Naive thymus-derived CD8-positive, alpha-beta T cell (primary cell): ENCODE data around the gene TRAF3. TPM values are rescaled to one million over a fixed set of nuclear protein-coding genes. Genes with fewer than 3 reads are reported as not detected.

Source experiments
- ATAC-seq, 2 donors: fragments of 150-1000 bp; cut with Tn5 transposase in 1 of 2; sonication (Bioruptor Pico), chemical (Tn5 transposase) in 1 of 2; 1 replicate in 1 of 2; 2 replicates in 1 of 2; pipeline ENCODE4 v1.10.0; 2021; ENCODE audit warnings: mild to moderate bottlenecking in 2 of 2, moderate library complexity in 2 of 2
- POLR2A ChIA-PET: fragments of 350-600 bp; sonication (Branson Sonifier 250); formaldehyde crosslinking; loops from one replicate; lab custom pipeline; 2021; ENCODE audit warnings: antibody characterized with exemption; lab: Charles Lee
- DNase-seq, 10 donors: peaks; one replicate each; pipeline versions ENCODE4 v3.0.0 to v3.0.0-alpha.2; 2020 to 2022
- H3K27ac Mint-ChIP-seq, 10 donors: one replicate each; pipeline ENCODE4 v1.8.0; 2020 to 2022; ENCODE audit warnings: mild to moderate bottlenecking in 10 of 10, mixed read lengths in 10 of 10, moderate library complexity in 4 of 10, inconsistent platforms in 1 of 10
- H3K27me3 Mint-ChIP-seq, 5 donors: one replicate each; pipeline ENCODE4 v1.8.0; 2021 to 2022; ENCODE audit warnings: mixed read lengths in 5 of 5
- H3K36me3 Mint-ChIP-seq, 3 donors: one replicate each; pipeline ENCODE4 v1.8.0; 2020 to 2022; ENCODE audit warnings: mixed read lengths in 3 of 3, mild to moderate bottlenecking in 2 of 3, inconsistent platforms in 1 of 3
- H3K4me1 Mint-ChIP-seq, 4 donors: one replicate each; pipeline ENCODE4 v1.8.0; 2021 to 2022; ENCODE audit warnings: mixed read lengths in 4 of 4
- H3K4me3 Mint-ChIP-seq, 10 donors: one replicate each; pipeline ENCODE4 v1.8.0; 2020 to 2022; ENCODE audit warnings: mild to moderate bottlenecking in 10 of 10, mixed read lengths in 10 of 10, moderate library complexity in 6 of 10, inconsistent platforms in 1 of 10
- H3K9me3 Mint-ChIP-seq, 9 donors: one replicate each; pipeline ENCODE4 v1.8.0; 2020 to 2022; ENCODE audit warnings: mixed read lengths in 9 of 9, mild to moderate bottlenecking in 3 of 9, inconsistent platforms in 1 of 9, moderate library complexity in 1 of 9
- polyA plus RNA-seq, 3 donors: library from polyadenylated mRNA; unstranded; fragments of 300-500 nt; fragmentation: Illumina TruSeq; gene quantifications; one replicate each; pipeline ENCODE4 v1.2.3, GENCODE V29; 2021
- total RNA-seq, 8 experiments: library from RNA in 2 of 8; stranded (reverse) in 2 of 8; gene quantifications; one replicate each; pipeline ENCODE4 v1.2.3 and lab custom pipeline; 2021 to 2026

TRAF3 gene
- total and polyA plus RNA-seq, 5 experiments from 2014 or later, result 13.3 to 45.2 (median 18.5) TPM

DNA sequence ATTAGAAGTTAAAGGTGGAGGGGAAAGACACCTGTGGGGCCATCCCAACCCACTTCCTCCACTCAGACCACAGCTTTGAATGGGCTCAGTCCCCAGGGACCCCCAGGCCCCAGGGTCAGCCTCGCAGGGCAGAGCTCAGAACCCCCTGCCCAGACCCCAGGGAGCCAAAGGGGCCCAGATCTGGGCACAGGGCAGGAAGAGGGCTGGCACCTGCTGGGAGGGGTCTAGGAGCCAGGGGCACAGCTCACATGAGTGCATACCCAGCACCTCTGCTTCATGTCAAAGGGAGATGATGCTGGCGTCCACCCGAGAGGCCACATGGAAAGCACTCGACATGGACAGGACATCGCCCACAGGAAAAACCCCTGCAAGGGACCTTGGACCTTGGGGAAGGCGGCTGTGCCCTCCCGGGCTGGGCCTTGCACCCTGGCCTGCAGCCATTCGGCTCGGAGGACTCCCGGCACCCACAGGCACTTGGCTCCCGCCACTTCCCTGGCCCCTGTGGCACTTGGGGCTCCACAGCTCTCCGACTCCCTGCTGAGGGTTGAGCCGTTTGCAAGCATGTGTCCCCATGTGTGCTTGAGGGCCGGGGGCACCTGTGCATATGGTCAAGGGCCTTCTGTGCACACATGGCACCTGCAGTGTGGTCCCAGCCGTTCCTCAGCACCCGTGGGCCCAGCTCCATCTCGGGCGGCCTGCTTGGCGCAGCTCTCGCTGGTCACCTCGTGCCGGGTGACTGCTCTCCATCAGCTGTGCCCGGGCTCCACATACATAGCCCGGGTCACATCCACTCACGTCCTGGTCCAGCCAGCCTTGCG lies 137.4 kb downstream of the TRAF3 start:
- Mint-ChIP-seq H3K4me3 (no peak overlapping the region), H3K27me3 (no peaks in the 10 kb centered on the region), H3K9me3 (no peaks in the 10 kb centered on the region), H3K4me1 (peaks cover 0 to 9% (median 0%) of the 10 kb centered on the region in 4 donors), H3K36me3 (peaks cover 0 to 3% (median 0%) of the 10 kb centered on the region in 3 donors), H3K27ac (peak overlapping the region in 1 of 10 donors; percentile 18)
- no peak for DNase-seq
- no peak for ATAC-seq
- POLR2A ChIA-PET, result interaction anchor here (0.5 to 0.6 kb wide), 2 partner anchors 10 to 182 kb away, joined by 4 read pairs; no protein-coding TSS in a partner anchor

GRCh38 chr14:102915292-102916110 lies 138.3 kb downstream of the TRAF3 start:
- H3K9me3 Mint-ChIP-seq, result no peaks in the 10 kb centered on the region
- no peaks in the 10 kb centered on the region for H3K27me3 Mint-ChIP-seq
- POLR2A ChIA-PET, result interaction anchor here (0.6 to 0.7 kb wide), 2 partner anchors 183 to 221 kb away, joined by 3 to 4 read pairs; no protein-coding TSS in a partner anchor
- H3K27ac Mint-ChIP-seq, result peak overlapping the region in 3 of 10 donors; percentile 29 to 68 (median 37)
- no peak for DNase-seq
- peaks cover 0 to 3% (median 0%) of the 10 kb centered on the region in 3 donors for H3K36me3 Mint-ChIP-seq
- peaks cover 0 to 9% (median 0%) of the 10 kb centered on the region in 4 donors for H3K4me1 Mint-ChIP-seq
- ATAC-seq, result no peak
- no peak overlapping the region for H3K4me3 Mint-ChIP-seq

- POLR2A ChIA-PET, result no interaction called here
- peaks cover 0 to 9% (median 0%) of the 10 kb centered on the region in 4 donors for H3K4me1 Mint-ChIP-seq
- H3K27ac Mint-ChIP-seq, result peak overlapping the region in 7 of 10 donors; percentile 8 to 76 (median 57)
Measured at GRCh38 chr14:102916347-102917055, 139.3 kb downstream of the TRAF3 start.

DNA sequence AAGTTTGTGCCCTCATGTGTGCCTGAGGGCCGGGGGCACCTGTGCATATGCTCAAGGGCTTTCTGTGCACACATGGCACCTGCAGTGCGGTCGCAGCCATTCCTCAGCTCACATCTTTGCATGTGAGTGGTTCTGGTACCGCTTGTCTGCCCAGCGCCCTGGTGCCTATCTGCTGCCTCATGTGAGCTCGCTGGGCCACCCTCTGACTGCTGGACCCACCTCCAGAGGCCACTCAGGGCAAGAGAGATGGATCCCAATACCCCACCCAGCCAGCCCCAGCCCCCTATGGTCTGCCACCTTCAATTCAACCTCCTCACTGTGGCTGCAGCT lies 139.8 kb downstream of the TRAF3 start:
- ATAC-seq, result no peak
- H3K27me3 Mint-ChIP-seq, result no peaks in the 10 kb centered on the region
- peaks cover 0 to 9% (median 0%) of the 10 kb centered on the region in 4 donors for H3K4me1 Mint-ChIP-seq
- no peak overlapping the region for H3K4me3 Mint-ChIP-seq
- H3K36me3 Mint-ChIP-seq, result no peaks in the 10 kb centered on the region
- H3K27ac Mint-ChIP-seq, result peak overlapping the region in 4 of 10 donors; percentile 33 to 76 (median 58)
- DNase-seq, result no peak
- POLR2A ChIA-PET, result no interaction called here
- no peaks in the 10 kb centered on the region for H3K9me3 Mint-ChIP-seq

More at GRCh38 chr14:102916347-102917055, 139.3 kb downstream of the TRAF3 start:
- DNase-seq (no peak), ATAC-seq (no peak)
- H3K27me3 Mint-ChIP-seq, result no peaks in the 10 kb centered on the region
- H3K4me3 Mint-ChIP-seq, result no peak overlapping the region
- no peaks in the 10 kb centered on the region for H3K9me3 Mint-ChIP-seq
- no peaks in the 10 kb centered on the region for H3K36me3 Mint-ChIP-seq

GRCh38 chr14:102917469-102918211 lies 140.4 kb downstream of the TRAF3 start:
- Mint-ChIP-seq H3K27ac (peak overlapping the region in 6 of 10 donors; percentile 21 to 76 (median 48)), H3K4me1 (peaks cover 0 to 9% (median 0%) of the 10 kb centered on the region in 4 donors), H3K27me3 (no peaks in the 10 kb centered on the region), H3K9me3 (no peaks in the 10 kb centered on the region), H3K4me3 (no peak overlapping the region), H3K36me3 (no peaks in the 10 kb centered on the region)
- peak; percentile 62 to 68 for ATAC-seq
- peak; percentile 28 to 79 (median 58) for DNase-seq
- POLR2A ChIA-PET, result no interaction called here

- POLR2A ChIA-PET, result no interaction called here
- H3K36me3 Mint-ChIP-seq, result no peaks in the 10 kb centered on the region
- no peak overlapping the region for H3K27ac Mint-ChIP-seq
- peaks cover 2 to 12% (median 4%) of the 10 kb centered on the region in 4 donors for H3K4me1 Mint-ChIP-seq
- ATAC-seq (no peak), DNase-seq (no peak)
- no peak overlapping the region for H3K4me3 Mint-ChIP-seq
- H3K9me3 Mint-ChIP-seq, result no peaks in the 10 kb centered on the region
- H3K27me3 Mint-ChIP-seq, result peaks cover 0 to 1% (median 0%) of the 10 kb centered on the region in 5 donors
Measured at GRCh38 chr14:102918438-102918837, 141.2 kb downstream of the TRAF3 start.

DNA sequence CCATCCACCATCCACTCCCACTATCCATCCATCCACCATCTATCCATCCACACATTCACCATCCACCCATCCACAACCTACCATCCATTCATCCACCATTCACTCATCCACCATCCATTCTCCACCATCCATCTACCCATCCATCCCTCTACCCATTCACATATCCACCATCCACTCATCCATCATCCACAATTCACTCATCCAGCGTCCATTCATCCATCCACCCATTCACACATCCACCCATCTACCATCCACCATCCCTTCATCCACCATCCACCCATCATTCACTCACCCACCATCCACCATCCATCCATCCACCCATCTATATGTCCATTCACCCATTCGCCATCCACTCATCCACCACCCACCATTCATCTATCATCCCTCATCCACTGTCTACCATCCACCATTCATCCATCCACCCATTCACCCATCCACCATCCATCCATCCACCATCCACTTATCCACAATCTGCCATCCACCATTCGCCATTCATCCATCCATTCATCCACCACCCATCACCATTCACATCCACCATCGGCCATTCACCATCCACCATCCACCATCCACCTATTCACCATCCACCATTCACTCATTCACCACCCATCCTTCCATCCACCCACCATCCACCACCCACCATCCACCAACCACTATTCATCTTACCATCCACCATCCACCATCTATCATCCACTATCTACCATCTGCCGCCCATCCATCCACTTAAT lies 143.2 kb downstream of the TRAF3 start:
- no peak for ATAC-seq
- peaks cover 4 to 21% (median 9%) of the 10 kb centered on the region in 4 donors for H3K4me1 Mint-ChIP-seq
- DNase-seq, result no peak
- no peak overlapping the region for H3K4me3 Mint-ChIP-seq
- H3K9me3 Mint-ChIP-seq, result no peaks in the 10 kb centered on the region
- peaks cover 0 to 9% (median under 1%) of the 10 kb centered on the region in 5 donors for H3K27me3 Mint-ChIP-seq
- no peak overlapping the region for H3K27ac Mint-ChIP-seq
- no peaks in the 10 kb centered on the region for H3K36me3 Mint-ChIP-seq
- POLR2A ChIA-PET, result no interaction called here

GRCh38 chr14:102920998-102921304 lies 143.7 kb downstream of the TRAF3 start:
- ATAC-seq, result no peak
- Mint-ChIP-seq H3K27me3 (peaks cover 2 to 13% (median 5%) of the 10 kb centered on the region in 5 donors), H3K4me3 (no peak overlapping the region), H3K4me1 (peaks cover 4 to 22% (median 11%) of the 10 kb centered on the region in 4 donors), H3K27ac (no peak overlapping the region), H3K9me3 (no peaks in the 10 kb centered on the region), H3K36me3 (no peaks in the 10 kb centered on the region)
- POLR2A ChIA-PET, result no interaction called here
- DNase-seq, result no peak

- DNase-seq (no peak), ATAC-seq (peak in 1 of 2 donors; percentile 28)
- Mint-ChIP-seq H3K4me3 (peak within 1 kb of the TSS in 9 of 10 donors; percentile 52 to 75 (median 65)), H3K9me3 (no peaks in the 10 kb centered on the region), H3K27ac (peak within 1 kb of the TSS in 1 of 10 donors; percentile 29), H3K4me1 (peaks cover 4 to 19% (median 12%) of the 10 kb centered on the region in 4 donors), H3K27me3 (peaks cover 4 to 18% (median 10%) of the 10 kb centered on the region in 5 donors), H3K36me3 (no peaks in the 10 kb centered on the region)
- POLR2A ChIA-PET, result no interaction called here
Measured at GRCh38 chr14:102922490-102923200, 145.4 kb downstream of the TRAF3 start, which contains the start of gene AMN. TSS of gene AMN (plus strand) at chr14:102922663. CDS start at chr14:102922689, 26 bp downstream.

DNA sequence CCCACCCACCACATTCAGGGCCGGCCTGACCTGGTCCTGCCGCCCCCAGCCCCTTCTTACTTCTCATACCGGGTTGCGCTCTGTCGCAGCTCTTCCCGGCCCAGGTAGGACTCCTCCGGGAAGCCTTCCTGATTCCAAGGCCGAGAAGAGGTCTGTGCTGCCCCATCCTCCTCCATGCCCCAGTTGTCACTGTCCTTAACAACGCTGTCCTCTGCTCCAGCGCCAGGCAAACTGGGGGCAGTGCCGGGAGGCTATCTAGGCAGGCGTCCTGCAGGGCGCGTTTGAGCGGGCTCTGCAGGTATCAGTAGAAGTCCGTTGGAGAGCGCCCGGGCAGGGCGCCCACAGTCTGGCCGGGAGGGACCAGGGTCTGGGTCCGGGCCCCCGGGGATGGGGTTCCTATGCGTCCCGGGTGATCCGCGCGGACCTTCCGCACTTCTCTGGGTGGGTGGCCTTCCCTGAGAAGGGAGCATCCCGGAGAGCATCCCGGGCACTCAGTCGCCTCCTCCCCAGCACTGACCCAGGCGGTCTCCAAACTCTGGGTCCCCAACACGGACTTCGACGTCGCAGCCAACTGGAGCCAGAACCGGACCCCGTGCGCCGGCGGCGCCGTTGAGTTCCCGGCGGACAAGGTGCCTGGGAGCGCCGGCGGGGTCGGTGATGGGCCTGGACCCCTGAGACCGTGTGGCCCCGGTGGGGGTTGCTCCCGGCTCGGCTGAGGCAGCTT lies 146.1 kb downstream of the TRAF3 start:
- Mint-ChIP-seq H3K4me3 (peak overlapping the region in 9 of 10 donors; percentile 52 to 75 (median 65)), H3K9me3 (no peaks in the 10 kb centered on the region), H3K27me3 (peaks cover 4 to 18% (median 10%) of the 10 kb centered on the region in 5 donors), H3K36me3 (no peaks in the 10 kb centered on the region), H3K27ac (peak overlapping the region in 1 of 10 donors; percentile 29), H3K4me1 (peaks cover 4 to 20% (median 12%) of the 10 kb centered on the region in 4 donors)
- ATAC-seq, result no peak
- POLR2A ChIA-PET, result interaction anchor here (1.0 kb wide), 1 partner anchor 26 kb away, joined by 3 read pairs; no protein-coding TSS in a partner anchor
- DNase-seq, result no peak
